ENCODE results near the gene LILRA5. TPM values are rescaled to one million over a fixed set of nuclear protein-coding genes. Genes with fewer than 3 reads are reported as not detected.
"Not testable (repeated sequence)": the region's sequence is repeated elsewhere in the genome, so short reads cannot be mapped to it uniquely, and the experiment has no call there.

Gene LILRA5
- total and polyA plus RNA-seq, 7 donors, result 0.44 to 2.2 (median 1.1) TPM; not detected in 1

GRCh38 chr19:54279406-54279962 is 33.5 kb downstream of the LILRA5 start:
- no peaks in the 10 kb centered on the region for H3K9me3 ChIP-seq
- H3K27ac ChIP-seq, result no peak overlapping the region
- no peak for TF ChIP-seq CTCF (IDR thresholded peaks at IDR 0.05)
- ATAC-seq, result no peak
- no peaks in the 10 kb centered on the region for H3K36me3 ChIP-seq (ENCODE audit: insufficient read depth in 1 of 2, low read depth in 1 of 2)
- intact Hi-C loops (cut with DNase I), result no loop called here
- WGBS, 3 donors, result 76 to 78% (median 78%) methylated on average over 16 to 18 of the region's 18 CpGs
- H3K4me3 ChIP-seq, result no peak overlapping the region
- peaks cover 0 to 3% (median 0%) of the 10 kb centered on the region in 3 donors for H3K27me3 ChIP-seq (ENCODE audit: insufficient read depth in 3 of 3, low read length in 2 of 3)
- DNase-seq, result no peak
- H3K4me1 ChIP-seq, result no peaks in the 10 kb centered on the region

- H3K27ac ChIP-seq; intact Hi-C loops (cut with DNase I); H3K9me3 ChIP-seq; DNase-seq; H3K4me1 ChIP-seq; H3K36me3 ChIP-seq (ENCODE audit: insufficient read depth in 1 of 2, low read depth in 1 of 2); H3K4me3 ChIP-seq; H3K27me3 ChIP-seq (ENCODE audit: insufficient read depth in 3 of 3, low read length in 2 of 3); ATAC-seq: not testable (repeated sequence)
- 64 to 68% (median 66%) methylated on average over 14 to 15 of the region's 15 CpGs for WGBS, 3 donors
Observed at GRCh38 chr19:54278571-54279195, 34.3 kb downstream of the LILRA5 start.

- ATAC-seq; intact Hi-C loops (cut with DNase I); H3K4me1 ChIP-seq; DNase-seq; H3K9me3 ChIP-seq; H3K36me3 ChIP-seq (ENCODE audit: insufficient read depth in 1 of 2, low read depth in 1 of 2); H3K27me3 ChIP-seq (ENCODE audit: insufficient read depth in 3 of 3, low read length in 2 of 3); H3K27ac ChIP-seq; H3K4me3 ChIP-seq: not testable (repeated sequence)
- WGBS, 3 donors, result 75 to 79% (median 75%) methylated on average over 11 to 13 of the region's 13 CpGs
Observed at GRCh38 chr19:54278056-54278455, 34.9 kb downstream of the LILRA5 start.

GRCh38 chr19:54277111-54277615 is 35.8 kb downstream of the LILRA5 start:
- H3K27ac ChIP-seq, result not testable (repeated sequence)

GRCh38 chr19:54275951-54276350 is 37.0 kb downstream of the LILRA5 start:
- WGBS, 3 donors, result 46 to 49% (median 49%) methylated on average over 6 to 8 of the region's 9 CpGs
- H3K4me3 ChIP-seq, result no peak overlapping the region
- no peak for TF ChIP-seq CTCF (IDR thresholded peaks at IDR 0.05)

More at GRCh38 chr19:54277111-54277615, 35.8 kb downstream of the LILRA5 start:
- H3K27me3 ChIP-seq (ENCODE audit: insufficient read depth in 3 of 3, low read length in 2 of 3); H3K36me3 ChIP-seq (ENCODE audit: insufficient read depth in 1 of 2, low read depth in 1 of 2); H3K4me3 ChIP-seq; ATAC-seq; DNase-seq; H3K4me1 ChIP-seq; H3K9me3 ChIP-seq; intact Hi-C loops (cut with DNase I): not testable (repeated sequence)
- WGBS, 3 donors, result 61 to 69% (median 67%) methylated on average over 13 to 15 of the region's 15 CpGs

GRCh38 chr19:54274516-54274915 is 38.5 kb downstream of the LILRA5 start:
- H3K27me3 ChIP-seq (ENCODE audit: insufficient read depth in 3 of 3, low read length in 2 of 3); intact Hi-C loops (cut with DNase I); H3K4me3 ChIP-seq; H3K27ac ChIP-seq; ATAC-seq; DNase-seq; H3K4me1 ChIP-seq; H3K9me3 ChIP-seq; H3K36me3 ChIP-seq (ENCODE audit: insufficient read depth in 1 of 2, low read depth in 1 of 2): not testable (repeated sequence)
- WGBS, 3 donors, result 43 to 67% (median 48%) methylated on average over 5 to 9 of the region's 9 CpGs

More at GRCh38 chr19:54275951-54276350, 37.0 kb downstream of the LILRA5 start:
- Histone ChIP-seq H3K4me1 (no peaks in the 10 kb centered on the region), H3K27me3 (ENCODE audit: insufficient read depth in 3 of 3, low read length in 2 of 3) (no peaks in the 10 kb centered on the region), H3K27ac (no peak overlapping the region), H3K36me3 (ENCODE audit: insufficient read depth in 1 of 2, low read depth in 1 of 2) (no peaks in the 10 kb centered on the region), H3K9me3 (no peaks in the 10 kb centered on the region)
- ATAC-seq, result no peak
- intact Hi-C loops (cut with DNase I), result no loop called here
- no peak for DNase-seq

Data from psoas muscle (tissue), 8 donors.